ENCODE measurements around the gene PERP. TPM values are rescaled to one million over a fixed set of nuclear protein-coding genes. Genes with fewer than 3 reads are reported as not detected.

Gene PERP
- total RNA-seq, 1 experiment from 2014 or later, result 85.9 TPM

GRCh38 chr6:138063726-138064125 is 43.5 kb downstream of the PERP start:
- DNase-seq (ENCODE audit: low read depth, low spot score) (no peak), ATAC-seq (no peak)
- H4K20me1 ChIP-seq (ENCODE audit: insufficient read depth), result no peaks in the 10 kb centered on the region
- no peak overlapping the region for H3K9ac ChIP-seq (ENCODE audit: low read length)
- RAD21 ChIA-PET (ENCODE audit: low non-redundant PET in 1 of 2, low total read pairs in 2 of 2, uncharacterized antibody in 2 of 2, unreplicated experiment in 2 of 2), result no interaction called here
- no peak overlapping the region for H3K27ac ChIP-seq (ENCODE audit: low read depth, low read length)
- CTCF ChIA-PET, result no interaction called here
- no peaks in the 10 kb centered on the region for H3K9me3 ChIP-seq (ENCODE audit: control insufficient read depth in 1 of 2, insufficient read depth in 1 of 2, low read depth in 1 of 2, low read length in 2 of 2)
- intact Hi-C loops (cut with micrococcal nuclease), result no loop called here
- H3K4me1 ChIP-seq (ENCODE audit: control insufficient read depth in 1 of 2, insufficient read depth in 2 of 2, low read length in 2 of 2), result no peaks in the 10 kb centered on the region
- H2AFZ ChIP-seq (ENCODE audit: low read depth, low read length, poor library complexity, severe bottlenecking), result no peak overlapping the region
- BruUV-seq (replicated peaks), result no TSS peak
- no peaks in the 10 kb centered on the region for H3K9me2 ChIP-seq (ENCODE audit: insufficient read depth)
- H3K4me3 ChIP-seq (replicated peaks in 1 of 2; ENCODE audit: low read depth in 1 of 2, low read length in 2 of 2), result no peak overlapping the region
- no peaks in the 10 kb centered on the region for H3K79me2 ChIP-seq (ENCODE audit: insufficient read depth, low read length)
- no peak for TF ChIP-seq ZNF274 (IDR thresholded peaks at IDR 0.05; ENCODE audit: low read depth, low read length)
- no peak for TF ChIP-seq YY1 (IDR thresholded peaks at IDR 0.05; ENCODE audit: extremely low read depth, insufficient replicate concordance, low read depth, low read length)
- no peak for TF ChIP-seq MAX (IDR thresholded peaks at IDR 0.05)
- TF ChIP-seq EZH2 (IDR thresholded peaks at IDR 0.05), result no peak
- TF ChIP-seq POLR2A (IDR thresholded peaks at IDR 0.05; ENCODE audit: borderline replicate concordance, extremely low read depth, insufficient read depth, insufficient read length), result no peak
- no peak for TF ChIP-seq CBX3 (IDR thresholded peaks at IDR 0.05; ENCODE audit: low read depth)
- no peak for TF ChIP-seq RAD21 (IDR thresholded peaks at IDR 0.05; ENCODE audit: low read depth)
- no peak for TF ChIP-seq POLR2AphosphoS5 (IDR thresholded peaks at IDR 0.05; ENCODE audit: low read depth, low read length)
- H3K4me2 ChIP-seq (ENCODE audit: low read length), result no peak overlapping the region
- no peaks in the 10 kb centered on the region for H3K27me3 ChIP-seq (ENCODE audit: insufficient read depth, low read length)
- no peaks in the 10 kb centered on the region for H3K36me3 ChIP-seq (ENCODE audit: control insufficient read depth in 1 of 2, insufficient read depth in 2 of 2, low read length in 2 of 2)
- POLR2A ChIA-PET, result no interaction called here

DNA sequence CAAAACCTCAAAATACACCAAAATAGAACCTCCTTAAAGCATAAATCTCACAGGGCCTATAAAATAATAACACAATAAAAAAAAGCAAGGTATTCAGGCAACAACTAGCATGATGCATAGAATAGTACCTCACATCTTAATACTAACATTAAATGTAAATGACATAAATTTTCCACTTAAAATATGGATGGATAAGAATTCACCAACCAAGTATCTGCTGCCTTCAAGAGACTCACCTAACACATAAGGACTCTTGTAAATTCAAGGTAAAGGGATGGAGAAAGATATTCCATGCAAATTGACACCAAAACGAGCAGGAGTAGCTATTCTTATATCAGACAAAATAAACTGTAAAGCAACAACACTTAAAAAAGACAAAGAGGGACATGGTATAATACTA is 52.2 kb downstream of the PERP start:
- H3K4me1 ChIP-seq (ENCODE audit: control insufficient read depth in 1 of 2, insufficient read depth in 2 of 2, low read length in 2 of 2), result no peaks in the 10 kb centered on the region
- H3K79me2 ChIP-seq (ENCODE audit: insufficient read depth, low read length), result no peaks in the 10 kb centered on the region
- no peaks in the 10 kb centered on the region for H3K9me3 ChIP-seq (ENCODE audit: control insufficient read depth in 1 of 2, insufficient read depth in 1 of 2, low read depth in 1 of 2, low read length in 2 of 2)
- H3K9me2 ChIP-seq (ENCODE audit: insufficient read depth), result no peaks in the 10 kb centered on the region
- ChIA-PET CTCF (no interaction called here), POLR2A (no interaction called here), RAD21 (ENCODE audit: low non-redundant PET in 1 of 2, low total read pairs in 2 of 2, uncharacterized antibody in 2 of 2, unreplicated experiment in 2 of 2) (no interaction called here)
- no peaks in the 10 kb centered on the region for H3K36me3 ChIP-seq (ENCODE audit: control insufficient read depth in 1 of 2, insufficient read depth in 2 of 2, low read length in 2 of 2)
- DNase-seq (ENCODE audit: low read depth, low spot score) (no peak), ATAC-seq (no peak)
- BruUV-seq (replicated peaks), result no TSS peak
- no peaks in the 10 kb centered on the region for H3K27me3 ChIP-seq (ENCODE audit: insufficient read depth, low read length)
- H3K27ac ChIP-seq (ENCODE audit: low read depth, low read length), result no peak overlapping the region
- no peak overlapping the region for H2AFZ ChIP-seq (ENCODE audit: low read depth, low read length, poor library complexity, severe bottlenecking)
- no peak overlapping the region for H3K4me2 ChIP-seq (ENCODE audit: low read length)
- intact Hi-C loops (cut with micrococcal nuclease), result no loop called here
- H4K20me1 ChIP-seq (ENCODE audit: insufficient read depth), result no peaks in the 10 kb centered on the region
- no peak overlapping the region for H3K4me3 ChIP-seq (replicated peaks in 1 of 2; ENCODE audit: low read depth in 1 of 2, low read length in 2 of 2)
- no peak overlapping the region for H3K9ac ChIP-seq (ENCODE audit: low read length)
- no peak for TF ChIP-seq CEBPB (IDR thresholded peaks at IDR 0.05; ENCODE audit: low read depth)
- TF ChIP-seq, protein P1, sequence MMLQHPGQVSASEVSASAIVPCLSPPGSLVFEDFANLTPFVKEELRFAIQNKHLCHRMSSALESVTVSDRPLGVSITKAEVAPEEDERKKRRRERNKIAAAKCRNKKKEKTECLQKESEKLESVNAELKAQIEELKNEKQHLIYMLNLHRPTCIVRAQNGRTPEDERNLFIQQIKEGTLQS (IDR thresholded peaks at IDR 0.05), result no peak
- TF ChIP-seq EZH2phosphoT487 (IDR thresholded peaks at IDR 0.05; ENCODE audit: borderline replicate concordance), result no peak
- TF ChIP-seq FOSL1 (IDR thresholded peaks at IDR 0.05; ENCODE audit: low read depth), result no peak
- no peak for TF ChIP-seq ELF1 (IDR thresholded peaks at IDR 0.05; ENCODE audit: borderline replicate concordance, low read depth)
- no peak for TF ChIP-seq POLR2A (IDR thresholded peaks at IDR 0.05; ENCODE audit: borderline replicate concordance, extremely low read depth, insufficient read depth, insufficient read length)
- TF ChIP-seq ZNF274 (IDR thresholded peaks at IDR 0.05; ENCODE audit: low read depth, low read length), result no peak
- no peak for TF ChIP-seq SIN3A (IDR thresholded peaks at IDR 0.05; ENCODE audit: low read depth)
- TF ChIP-seq MAX (IDR thresholded peaks at IDR 0.05), result no peak
- no peak for TF ChIP-seq ZFX (IDR thresholded peaks at IDR 0.05)
- no peak for TF ChIP-seq REST (IDR thresholded peaks at IDR 0.05; ENCODE audit: low read depth)
- no peak for TF ChIP-seq YY1 (IDR thresholded peaks at IDR 0.05; ENCODE audit: extremely low read depth, insufficient replicate concordance, low read depth, low read length)
- no peak for TF ChIP-seq SRF (IDR thresholded peaks at IDR 0.05; ENCODE audit: low read depth)
- TF ChIP-seq EZH2 (IDR thresholded peaks at IDR 0.05), result no peak

Measured in HCT116 (cell line).